ENCODE data around the gene PTGER3. TPM values are rescaled to one million over a fixed set of nuclear protein-coding genes. Genes with fewer than 3 reads are reported as not detected.

Gene PTGER3
- total RNA-seq, 1 experiment from 2014 or later = not detected

- no peaks in the 10 kb centered on the region for H3K9me3 Mint-ChIP-seq (ENCODE audit: unreplicated experiment)
- H3K27ac Mint-ChIP-seq (ENCODE audit: unreplicated experiment) = no peak overlapping the region
- no peaks in the 10 kb centered on the region for H3K36me3 Mint-ChIP-seq (ENCODE audit: insufficient read depth, unreplicated experiment)
- ChIA-PET CTCF (no interaction called here), POLR2A (no interaction called here)
- BruUV-seq (replicated peaks) = no TSS peak
- Histone ChIP-seq H3K36me3 (ENCODE audit: control insufficient read depth, insufficient read depth, low read length) (no peaks in the 10 kb centered on the region), H3K4me1 (no peaks in the 10 kb centered on the region), H3K4me3 (ENCODE audit: low read depth, low read length) (no peak overlapping the region), H3K27me3 (replicated peaks; ENCODE audit: control insufficient read depth, insufficient read depth, low read length) (no peaks in the 10 kb centered on the region), H3K9me3 (no peaks in the 10 kb centered on the region)
- no peak for TF ChIP-seq CTCF (IDR thresholded peaks at IDR 0.05; ENCODE audit: insufficient read depth in 1 of 2, low read depth in 1 of 2, low read length in 1 of 2, severe bottlenecking in 1 of 2, unreplicated experiment in 1 of 2)
- H3K4me3 Mint-ChIP-seq (ENCODE audit: unreplicated experiment) = no peak overlapping the region
- H3K27me3 Mint-ChIP-seq (ENCODE audit: insufficient read depth, unreplicated experiment) = peaks cover 6% of the 10 kb centered on the region
- DNase-seq = no peak
- H3K4me1 Mint-ChIP-seq (ENCODE audit: low read depth, unreplicated experiment) = no peaks in the 10 kb centered on the region
- intact Hi-C loops (cut with micrococcal nuclease; ENCODE audit: unreplicated experiment) = no loop called here
These were observed 18.6 kb downstream of the PTGER3 start for GRCh38 chr1:71028981-71029380.

GRCh38 chr1:71027991-71028390 lies 19.6 kb downstream of the PTGER3 start:
- BruUV-seq (replicated peaks) = no TSS peak
- no peaks in the 10 kb centered on the region for H3K27me3 ChIP-seq (replicated peaks; ENCODE audit: control insufficient read depth, insufficient read depth, low read length)
- ChIA-PET CTCF (no interaction called here), POLR2A (no interaction called here)
- Mint-ChIP-seq H3K36me3 (ENCODE audit: insufficient read depth, unreplicated experiment) (no peaks in the 10 kb centered on the region), H3K4me1 (ENCODE audit: low read depth, unreplicated experiment) (no peaks in the 10 kb centered on the region), H3K9me3 (ENCODE audit: unreplicated experiment) (no peaks in the 10 kb centered on the region), H3K27ac (ENCODE audit: unreplicated experiment) (no peak overlapping the region), H3K4me3 (ENCODE audit: unreplicated experiment) (no peak overlapping the region), H3K27me3 (ENCODE audit: insufficient read depth, unreplicated experiment) (peaks cover 6% of the 10 kb centered on the region)
- no peak for DNase-seq
- H3K36me3 ChIP-seq (ENCODE audit: control insufficient read depth, insufficient read depth, low read length) = no peaks in the 10 kb centered on the region
- TF ChIP-seq CTCF (IDR thresholded peaks at IDR 0.05; ENCODE audit: insufficient read depth in 1 of 2, low read depth in 1 of 2, low read length in 1 of 2, severe bottlenecking in 1 of 2, unreplicated experiment in 1 of 2) = no peak
- no peak overlapping the region for H3K4me3 ChIP-seq (ENCODE audit: low read depth, low read length)
- H3K9me3 ChIP-seq = no peaks in the 10 kb centered on the region
- intact Hi-C loops (cut with micrococcal nuclease; ENCODE audit: unreplicated experiment) = no loop called here
- H3K4me1 ChIP-seq = no peaks in the 10 kb centered on the region

GRCh38 chr1:71026093-71026492 lies 21.5 kb downstream of the PTGER3 start:
- intact Hi-C loops (cut with micrococcal nuclease; ENCODE audit: unreplicated experiment) = no loop called here
- Mint-ChIP-seq H3K4me3 (ENCODE audit: unreplicated experiment) (no peak overlapping the region), H3K9me3 (ENCODE audit: unreplicated experiment) (no peaks in the 10 kb centered on the region), H3K27ac (ENCODE audit: unreplicated experiment) (no peak overlapping the region), H3K4me1 (ENCODE audit: low read depth, unreplicated experiment) (no peaks in the 10 kb centered on the region), H3K36me3 (ENCODE audit: insufficient read depth, unreplicated experiment) (no peaks in the 10 kb centered on the region), H3K27me3 (ENCODE audit: insufficient read depth, unreplicated experiment) (peaks cover 6% of the 10 kb centered on the region)
- TF ChIP-seq CTCF (IDR thresholded peaks at IDR 0.05; ENCODE audit: insufficient read depth in 1 of 2, low read depth in 1 of 2, low read length in 1 of 2, severe bottlenecking in 1 of 2, unreplicated experiment in 1 of 2) = no peak
- H3K9me3 ChIP-seq = no peaks in the 10 kb centered on the region
- ChIA-PET POLR2A (no interaction called here), CTCF (no interaction called here)
- H3K4me3 ChIP-seq (ENCODE audit: low read depth, low read length) = no peak overlapping the region
- no peaks in the 10 kb centered on the region for H3K4me1 ChIP-seq
- no TSS peak for BruUV-seq (replicated peaks)
- no peaks in the 10 kb centered on the region for H3K36me3 ChIP-seq (ENCODE audit: control insufficient read depth, insufficient read depth, low read length)
- no peaks in the 10 kb centered on the region for H3K27me3 ChIP-seq (replicated peaks; ENCODE audit: control insufficient read depth, insufficient read depth, low read length)
- no peak for DNase-seq
